ENCODE results near the gene AGRN. TPM values are rescaled to one million over a fixed set of nuclear protein-coding genes. Genes with fewer than 3 reads are reported as not detected.
A peak's percentile ranks its signal among the peaks of the same experiment; 100 is the strongest.

Gene AGRN
- total RNA-seq, 1 experiment from 2014 or later, result 184 TPM

GRCh38 chr1:1024771-1025699 lies 5.1 kb downstream of the AGRN start (continued):
- TF ChIP-seq NFE2L1 (CRISPR knock-in tag; IDR thresholded peaks at IDR 0.05) (no peak), ZMAT4 (CRISPR knock-in tag; IDR thresholded peaks at IDR 0.05) (no peak), ZNF263 (CRISPR knock-in tag; IDR thresholded peaks at IDR 0.05; ENCODE audit: low read depth) (no peak), ZNF671 (CRISPR knock-in tag; IDR thresholded peaks at IDR 0.05) (no peak), USF1 (CRISPR knock-in tag; IDR thresholded peaks at IDR 0.05) (0 out of 2 replicates have a peak, but pooled peaks have one; percentile 10)

GRCh38 chr1:1025730-1026129 lies 5.8 kb downstream of the AGRN start:
- peaks cover 33% of the 10 kb centered on the region for H3K4me1 Mint-ChIP-seq
- no peak for ATAC-seq
- H3K36me3 Mint-ChIP-seq, result no peaks in the 10 kb centered on the region
- H3K4me3 Mint-ChIP-seq, result no peak overlapping the region
- H3K27ac Mint-ChIP-seq, result 0 out of 2 replicates have a peak overlapping the region, but pooled peaks have one; percentile 74
- POLR2A ChIA-PET, result interaction anchor here (1.0 to 3.6 kb wide), 3 partner anchors 11 to 15 kb away, joined by 5 to 15 read pairs (median 9); no protein-coding TSS in a partner anchor
- no peak for TF ChIP-seq FOXK1 (CRISPR knock-in tag; IDR thresholded peaks at IDR 0.05)
- TF ChIP-seq GRHL2 (CRISPR knock-in tag; IDR thresholded peaks at IDR 0.05; ENCODE audit: insufficient replicate concordance, severe bottlenecking), result no peak
- no peak for DNase-seq (ENCODE audit: low spot score)
- H3K27me3 Mint-ChIP-seq (ENCODE audit: low read depth), result no peaks in the 10 kb centered on the region; the same call in 1 of the 2 replicates
- CTCF ChIA-PET, result interaction anchor here (0.5 to 2.8 kb wide), 4 partner anchors 24 to 120 kb away, joined by 3 to 16 read pairs (median 4); no protein-coding TSS in a partner anchor
- no peaks in the 10 kb centered on the region for H3K9me3 Mint-ChIP-seq

- Mint-ChIP-seq H3K9me3 (no peaks in the 10 kb centered on the region), H3K36me3 (no peaks in the 10 kb centered on the region), H3K27ac (no peak overlapping the region; the same call in 1 of the 2 replicates), H3K4me1 (peaks cover 30% of the 10 kb centered on the region), H3K27me3 (ENCODE audit: low read depth) (no peaks in the 10 kb centered on the region; the same call in 1 of the 2 replicates), H3K4me3 (no peak overlapping the region)
- ChIA-PET CTCF (no interaction called here), POLR2A (interaction anchor here (1.0 to 3.6 kb wide), 2 partner anchors 12 to 14 kb away, joined by 5 to 15 read pairs; no protein-coding TSS in a partner anchor)
- ATAC-seq (no peak), DNase-seq (ENCODE audit: low spot score) (no peak)
- TF ChIP-seq AFF4 (CRISPR knock-in tag; IDR thresholded peaks at IDR 0.05; ENCODE audit: borderline replicate concordance) (no peak), TP53 (CRISPR knock-in tag; IDR thresholded peaks at IDR 0.05) (no peak), ZNF263 (CRISPR knock-in tag; IDR thresholded peaks at IDR 0.05; ENCODE audit: low read depth) (no peak), ATF3 (CRISPR knock-in tag; conservative IDR thresholded peaks at IDR 0.05) (no peak), FOXP4 (CRISPR knock-in tag; IDR thresholded peaks at IDR 0.05) (no peak), GTF2I (CRISPR knock-in tag; conservative IDR thresholded peaks at IDR 0.05) (no peak), NR2C2 (CRISPR knock-in tag; IDR thresholded peaks at IDR 0.05) (no peak), JAZF1 (CRISPR knock-in tag; IDR thresholded peaks at IDR 0.05) (no peak), IRF1 (CRISPR knock-in tag; IDR thresholded peaks at IDR 0.05) (no peak), USF2 (CRISPR knock-in tag; IDR thresholded peaks at IDR 0.05) (no peak), CDX4 (CRISPR knock-in tag; IDR thresholded peaks at IDR 0.05; ENCODE audit: borderline replicate concordance) (no peak)
Measured at GRCh38 chr1:1026599-1027413, 6.9 kb downstream of the AGRN start.

Data from WTC11 (cell line).